ENCODE data around the gene DIDO1.

DNA sequence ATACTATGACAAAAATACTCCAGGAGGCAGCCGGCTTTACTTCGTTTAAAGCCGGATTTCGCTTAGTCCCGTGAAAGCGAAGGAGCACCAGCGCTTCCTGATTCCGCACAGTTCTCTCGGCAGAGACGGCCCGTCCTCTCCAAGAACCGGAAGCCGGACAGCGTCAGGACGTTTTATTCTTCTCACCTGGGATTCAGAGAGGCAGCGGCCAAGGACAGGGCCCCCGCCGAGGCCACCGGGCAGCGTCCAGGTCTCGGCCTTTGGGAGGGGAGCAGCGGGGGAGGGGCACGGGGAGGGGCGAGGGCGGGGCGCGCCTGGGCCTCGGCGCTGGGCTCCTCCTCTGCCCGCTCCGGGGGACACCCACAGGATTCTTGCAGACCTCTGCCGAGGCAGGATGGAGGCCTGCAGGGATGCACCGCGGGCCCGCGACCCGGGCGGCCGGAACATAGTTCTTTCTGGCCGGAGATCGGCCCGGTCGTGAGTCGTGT lies 2.8 kb upstream of the DIDO1 start:
- TF ChIP-seq, protein P1, sequence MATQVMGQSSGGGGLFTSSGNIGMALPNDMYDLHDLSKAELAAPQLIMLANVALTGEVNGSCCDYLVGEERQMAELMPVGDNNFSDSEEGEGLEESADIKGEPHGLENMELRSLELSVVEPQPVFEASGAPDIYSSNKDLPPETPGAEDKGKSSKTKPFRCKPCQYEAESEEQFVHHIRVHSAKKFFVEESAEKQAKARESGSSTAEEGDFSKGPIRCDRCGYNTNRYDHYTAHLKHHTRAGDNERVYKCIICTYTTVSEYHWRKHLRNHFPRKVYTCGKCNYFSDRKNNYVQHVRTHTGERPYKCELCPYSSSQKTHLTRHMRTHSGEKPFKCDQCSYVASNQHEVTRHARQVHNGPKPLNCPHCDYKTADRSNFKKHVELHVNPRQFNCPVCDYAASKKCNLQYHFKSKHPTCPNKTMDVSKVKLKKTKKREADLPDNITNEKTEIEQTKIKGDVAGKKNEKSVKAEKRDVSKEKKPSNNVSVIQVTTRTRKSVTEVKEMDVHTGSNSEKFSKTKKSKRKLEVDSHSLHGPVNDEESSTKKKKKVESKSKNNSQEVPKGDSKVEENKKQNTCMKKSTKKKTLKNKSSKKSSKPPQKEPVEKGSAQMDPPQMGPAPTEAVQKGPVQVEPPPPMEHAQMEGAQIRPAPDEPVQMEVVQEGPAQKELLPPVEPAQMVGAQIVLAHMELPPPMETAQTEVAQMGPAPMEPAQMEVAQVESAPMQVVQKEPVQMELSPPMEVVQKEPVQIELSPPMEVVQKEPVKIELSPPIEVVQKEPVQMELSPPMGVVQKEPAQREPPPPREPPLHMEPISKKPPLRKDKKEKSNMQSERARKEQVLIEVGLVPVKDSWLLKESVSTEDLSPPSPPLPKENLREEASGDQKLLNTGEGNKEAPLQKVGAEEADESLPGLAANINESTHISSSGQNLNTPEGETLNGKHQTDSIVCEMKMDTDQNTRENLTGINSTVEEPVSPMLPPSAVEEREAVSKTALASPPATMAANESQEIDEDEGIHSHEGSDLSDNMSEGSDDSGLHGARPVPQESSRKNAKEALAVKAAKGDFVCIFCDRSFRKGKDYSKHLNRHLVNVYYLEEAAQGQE (IDR thresholded peaks at IDR 0.05; ENCODE audit: insufficient read depth in 1 of 2, low read depth in 2 of 2, low read length in 2 of 2), result no peak
- TF ChIP-seq POLR2AphosphoS5 (IDR thresholded peaks at IDR 0.05; ENCODE audit: low read depth, low read length) (0 out of 2 replicates have a peak, but pooled peaks have one; percentile 20), SIN3A (IDR thresholded peaks at IDR 0.05; ENCODE audit: borderline replicate concordance, insufficient read depth, low read length) (peak; percentile 54; the same call in 1 of the 2 replicates), TAF1 (IDR thresholded peaks at IDR 0.05; ENCODE audit: borderline replicate concordance, insufficient read depth, low read length) (no peak)
